Endothelial cell of hepatic sinusoid (primary cell): Measurements from ENCODE around the gene TMEM186.
"Not testable (repeated sequence)": the region's sequence is repeated elsewhere in the genome, so short reads cannot be mapped to it uniquely, and the experiment has no call there.

ENCODE experiments used
- in situ Hi-C: cut with HindIII; loops from 2 replicates; pipeline ENCODE4 v1.10.0; 2017; ENCODE audit warnings: low sequenced_read_pairs

The TMEM186 gene, protein sequence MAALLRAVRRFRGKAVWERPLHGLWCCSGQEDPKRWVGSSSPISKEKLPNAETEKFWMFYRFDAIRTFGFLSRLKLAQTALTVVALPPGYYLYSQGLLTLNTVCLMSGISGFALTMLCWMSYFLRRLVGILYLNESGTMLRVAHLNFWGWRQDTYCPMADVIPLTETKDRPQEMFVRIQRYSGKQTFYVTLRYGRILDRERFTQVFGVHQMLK

DNA sequence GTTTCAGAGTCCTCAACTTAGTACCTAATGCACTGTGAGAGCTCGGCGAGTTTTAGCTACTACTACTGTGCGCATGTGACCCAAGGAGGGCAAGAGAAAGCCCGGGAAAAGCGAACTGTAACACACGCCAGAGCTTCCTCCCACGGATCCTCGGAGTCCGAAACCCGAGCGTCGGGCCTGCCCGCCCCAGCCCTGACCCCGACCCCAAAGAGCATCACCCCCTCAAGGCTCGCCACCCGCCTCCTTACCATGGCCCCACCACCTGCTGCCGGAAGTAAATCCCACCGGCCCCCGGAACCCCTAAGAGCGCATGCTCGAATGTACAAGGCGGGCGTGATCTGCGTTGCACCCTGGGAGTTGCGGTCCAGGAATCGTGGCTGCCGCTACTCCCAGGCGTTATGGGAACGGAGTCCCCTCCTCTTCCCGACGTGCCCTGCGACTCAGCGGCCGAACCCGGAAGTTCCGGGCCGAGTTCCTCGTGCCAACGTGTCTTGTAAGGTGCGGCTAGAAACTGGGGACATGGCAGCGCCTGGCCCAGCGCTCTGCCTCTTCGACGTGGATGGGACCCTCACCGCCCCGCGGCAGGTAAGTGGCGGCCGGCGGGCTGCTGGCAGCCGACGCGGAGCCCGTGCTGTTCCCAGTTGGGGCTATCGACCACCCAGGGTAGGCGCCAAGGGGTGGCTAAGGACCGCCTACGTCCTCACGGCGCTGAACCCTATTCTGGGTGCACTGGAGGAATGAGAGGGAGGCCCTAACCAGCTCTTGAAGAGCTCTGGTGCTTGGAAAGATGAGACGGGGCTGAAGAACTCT lies at the start of gene TMEM186, which contains the start of gene PMM2:
Gene TMEM186, minus strand, starts transcription at position 276 of the 810 bp plus-strand sequence. Its CDS starts 25 bp downstream, at position 251.
Gene PMM2, plus strand, starts transcription at position 476 of the 810 bp plus-strand sequence. Its CDS starts 44 bp downstream, at position 520.
- in situ Hi-C loops, result no loop called here

DNA sequence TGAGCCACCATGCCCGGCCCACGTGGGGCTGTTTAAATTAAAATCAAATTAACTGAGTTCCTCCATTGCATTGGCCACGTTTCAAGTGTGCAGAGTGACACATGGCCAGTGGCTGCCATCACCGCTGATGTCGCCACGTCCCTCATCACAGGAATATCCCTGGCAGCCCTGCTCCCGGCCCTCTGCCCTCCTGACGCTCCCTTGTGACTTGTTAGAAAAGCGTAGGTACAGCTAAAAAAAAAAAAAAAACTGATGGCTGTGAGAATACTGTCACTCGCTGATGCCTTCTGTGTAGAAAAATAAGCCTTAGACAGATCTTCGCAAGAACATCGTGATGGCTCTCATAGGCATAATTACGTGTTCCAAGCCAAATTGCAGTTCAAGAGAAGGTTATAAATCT lies 49.7 kb upstream of the TMEM186 start:
- in situ Hi-C loops, result no loop called here

DNA sequence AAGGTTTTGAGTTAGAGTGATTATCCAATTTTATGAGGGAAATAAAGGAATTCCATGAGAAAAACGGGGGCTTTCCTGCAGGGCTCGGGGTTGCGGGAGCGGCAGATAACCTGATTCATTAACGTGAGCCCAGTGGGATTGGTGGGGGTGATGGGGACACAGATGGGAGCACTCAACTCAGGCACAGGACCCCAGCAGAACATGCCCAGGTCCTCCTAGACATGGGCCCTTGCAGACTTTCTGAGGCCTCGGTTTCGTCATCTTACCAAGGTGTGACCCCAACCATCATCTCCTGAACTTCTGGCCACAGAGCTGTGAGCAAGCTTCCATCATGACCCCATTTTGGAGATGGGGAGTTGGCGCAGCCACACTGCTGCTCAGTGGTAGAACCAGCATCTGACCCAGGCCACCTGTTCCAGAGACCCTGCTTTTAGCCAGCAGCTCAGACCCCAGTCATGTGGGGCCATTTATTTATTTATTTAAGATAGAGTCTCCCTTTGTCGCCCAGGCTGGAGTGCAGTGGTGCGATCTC lies 49.0 kb upstream of the TMEM186 start:
- in situ Hi-C loops, result no loop called here

DNA sequence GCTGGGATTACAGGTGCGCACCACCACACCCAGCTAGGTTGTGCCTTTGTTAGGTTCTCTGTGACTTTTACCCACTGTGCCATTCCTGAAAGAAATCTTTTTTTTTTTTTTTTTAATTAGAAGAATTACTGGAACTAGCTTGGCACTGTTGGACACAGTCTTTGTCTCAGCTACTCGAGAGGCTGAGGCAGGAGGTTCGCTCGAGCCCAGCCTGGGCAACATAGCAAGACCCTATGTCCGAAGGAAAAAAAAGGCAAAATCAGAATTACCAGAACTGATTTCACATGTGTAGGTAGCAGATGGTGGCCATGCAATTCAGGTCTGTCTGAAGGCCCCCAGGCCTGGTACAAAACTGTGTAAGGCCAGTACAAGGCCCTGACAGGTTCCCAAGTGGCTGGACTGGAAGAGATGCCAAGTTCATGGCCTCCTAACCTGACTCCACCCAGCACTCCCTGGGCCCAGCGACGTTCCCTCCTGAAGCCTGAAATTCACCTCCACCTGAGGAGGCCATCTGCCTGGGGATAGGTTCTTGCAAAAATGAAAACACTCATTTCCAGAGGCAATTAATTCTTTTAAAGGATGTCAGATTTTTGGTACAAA lies 48.4 kb upstream of the TMEM186 start:
- in situ Hi-C loops, result no loop called here

DNA sequence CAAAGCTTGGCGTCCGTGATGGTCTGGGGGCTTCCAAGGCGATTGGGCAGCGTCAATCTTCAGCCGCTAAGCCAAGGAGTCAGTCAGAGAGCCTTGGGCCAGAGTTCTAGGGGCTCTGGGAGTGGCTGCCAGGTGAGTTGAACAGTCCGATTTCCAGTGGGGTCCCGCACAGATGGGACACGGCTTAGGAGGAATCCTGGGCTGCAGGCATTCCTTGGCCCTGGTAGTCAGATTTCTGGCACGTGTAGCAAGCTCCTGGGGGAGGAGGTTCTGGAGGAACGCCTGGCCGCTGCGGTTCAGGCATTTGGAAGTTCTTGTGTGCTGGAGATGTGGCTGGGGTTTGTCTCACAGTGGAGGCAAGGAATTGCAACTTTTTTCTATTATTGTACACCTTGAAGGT lies 45.9 kb upstream of the TMEM186 start:
- in situ Hi-C loops, result not testable (repeated sequence)

DNA sequence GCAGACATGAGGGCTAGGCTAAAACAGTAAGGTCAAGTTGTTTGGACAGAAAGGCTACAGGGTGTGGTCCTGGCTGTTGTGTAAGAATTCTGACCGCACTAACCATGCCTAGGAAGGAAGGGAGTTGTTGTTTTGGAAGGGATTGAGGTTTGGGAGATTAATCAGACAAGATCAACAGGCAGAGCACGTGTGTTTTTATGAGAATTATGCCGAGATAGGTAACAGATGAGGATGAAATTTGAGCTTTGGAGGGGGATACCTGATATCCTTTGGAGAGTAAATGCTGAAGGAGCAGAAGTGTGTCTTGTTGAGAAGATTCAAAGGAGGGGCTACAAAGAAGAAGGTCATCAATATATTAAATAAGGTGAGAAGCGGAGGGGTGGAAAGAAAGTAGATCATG lies 44.6 kb upstream of the TMEM186 start:
- in situ Hi-C loops, result not testable (repeated sequence)

DNA sequence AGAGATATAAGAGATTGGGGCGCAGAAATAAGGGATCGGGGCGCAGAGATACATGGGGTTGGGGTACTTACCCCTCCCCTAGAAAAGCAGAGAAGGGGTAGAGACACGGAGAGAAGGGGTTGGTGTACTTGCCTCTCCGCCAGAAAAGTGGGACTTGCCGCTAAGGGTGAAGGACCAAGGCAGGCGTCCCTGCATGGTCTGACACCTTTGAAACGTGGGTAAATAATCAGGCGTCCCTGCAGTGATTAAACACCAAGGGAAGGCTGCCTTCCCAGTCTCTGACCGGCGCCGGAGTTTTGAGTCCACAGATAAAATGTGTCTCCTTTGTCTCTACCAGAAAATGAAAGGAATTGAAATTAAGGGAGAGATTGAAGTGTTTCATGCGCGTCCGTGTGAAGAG lies 40.2 kb upstream of the TMEM186 start:
- in situ Hi-C loops, result not testable (repeated sequence)

DNA sequence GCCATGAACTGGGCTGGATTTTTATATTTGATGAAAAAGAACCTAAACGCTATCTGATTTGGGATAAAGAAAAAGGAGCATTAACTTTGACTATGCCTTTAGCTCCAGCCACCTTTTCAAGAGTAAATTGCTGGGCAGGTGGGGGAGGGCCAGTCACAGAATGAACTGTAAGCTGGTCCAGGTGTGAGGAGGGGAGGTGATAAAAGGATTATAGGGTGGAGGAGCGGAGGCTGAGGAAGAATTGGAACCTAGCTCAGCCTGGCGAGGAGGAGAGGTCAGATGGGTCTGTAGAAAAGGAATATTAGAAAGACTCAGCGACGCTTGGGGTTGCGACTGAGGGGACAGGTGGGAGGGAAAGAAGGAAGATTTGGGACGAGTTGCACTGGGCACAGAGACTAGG lies 39.4 kb upstream of the TMEM186 start:
- in situ Hi-C loops, result not testable (repeated sequence)

DNA sequence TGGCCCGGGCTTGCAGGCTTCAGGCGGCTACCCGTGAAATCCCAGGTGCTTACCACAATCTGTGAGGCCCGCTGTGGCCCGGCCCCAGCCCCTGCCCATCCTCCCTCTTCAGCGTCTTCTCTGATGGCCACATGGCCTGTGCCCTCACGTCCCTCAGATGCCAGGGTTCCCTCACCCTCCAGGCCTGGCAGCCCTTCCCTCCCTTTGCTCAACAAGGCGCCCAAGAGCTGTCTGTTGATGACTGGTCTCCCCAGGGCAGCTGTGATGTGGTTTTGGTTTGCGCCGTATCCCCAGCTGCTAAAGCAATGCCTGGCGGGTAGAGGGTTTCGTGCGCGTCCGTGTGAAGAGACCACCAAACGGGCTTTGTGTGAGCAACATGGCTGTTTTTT lies 35.3 kb upstream of the TMEM186 start:
- in situ Hi-C loops, result no loop called here

DNA sequence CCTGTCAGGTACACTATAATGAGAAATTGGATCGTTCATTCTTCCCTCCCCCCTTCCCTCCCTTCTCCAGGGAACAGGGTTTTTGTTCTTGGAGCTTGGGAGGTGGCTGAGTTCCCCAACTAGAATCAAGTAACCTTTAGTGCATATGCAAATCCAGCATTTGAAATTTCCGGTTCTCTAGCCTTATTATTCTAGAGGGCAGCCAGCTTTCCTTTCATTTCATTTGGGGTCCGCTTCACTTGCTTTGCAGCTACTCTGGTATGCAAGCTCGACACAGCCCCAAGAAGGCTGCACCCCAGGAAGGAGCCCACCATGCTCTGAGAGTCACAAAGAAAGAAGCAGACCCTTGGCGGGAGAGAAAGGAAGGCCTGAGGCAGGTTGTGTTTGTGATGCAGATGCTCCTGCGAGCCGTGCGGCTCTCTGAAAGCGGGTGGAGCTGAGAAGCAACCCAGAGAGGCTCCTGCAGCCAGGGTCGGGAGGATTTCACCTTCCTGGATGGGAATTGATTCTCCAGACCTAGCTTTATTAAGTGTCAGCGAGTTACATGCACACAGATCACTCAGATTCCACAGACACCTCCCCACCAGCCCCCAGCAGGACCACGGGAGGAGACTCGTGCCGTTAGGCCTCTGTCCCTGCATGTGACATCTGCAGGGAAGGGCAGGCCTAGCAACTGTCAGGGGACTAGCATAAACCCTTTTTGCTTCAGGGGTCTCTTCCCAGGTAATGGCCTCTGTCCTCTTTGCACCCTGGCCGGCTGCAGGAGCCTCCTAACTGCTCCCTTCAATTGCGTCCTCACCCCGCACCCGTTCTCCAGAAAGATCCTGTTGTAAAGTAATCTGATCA lies 34.7 kb upstream of the TMEM186 start:
- in situ Hi-C loops, result no loop called here

DNA sequence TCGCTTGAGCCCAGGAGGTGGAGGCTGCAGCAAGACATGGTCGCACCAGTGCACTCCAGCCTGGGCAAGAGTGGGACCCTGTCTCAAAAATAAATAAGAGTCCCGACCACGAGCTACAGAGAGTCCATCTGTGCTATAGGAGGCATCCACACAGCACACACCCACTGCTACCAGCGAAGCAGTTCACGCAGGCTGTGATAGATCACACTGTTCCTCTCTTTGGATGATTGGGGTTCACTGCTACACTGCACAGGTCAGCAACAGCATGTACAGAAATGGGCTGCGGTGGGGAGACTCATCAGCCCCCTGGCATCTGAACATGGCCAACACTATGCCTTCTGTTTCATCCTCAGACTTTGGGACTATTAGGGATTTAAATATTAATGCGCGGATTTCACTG lies 34.0 kb upstream of the TMEM186 start:
- in situ Hi-C loops, result no loop called here

DNA sequence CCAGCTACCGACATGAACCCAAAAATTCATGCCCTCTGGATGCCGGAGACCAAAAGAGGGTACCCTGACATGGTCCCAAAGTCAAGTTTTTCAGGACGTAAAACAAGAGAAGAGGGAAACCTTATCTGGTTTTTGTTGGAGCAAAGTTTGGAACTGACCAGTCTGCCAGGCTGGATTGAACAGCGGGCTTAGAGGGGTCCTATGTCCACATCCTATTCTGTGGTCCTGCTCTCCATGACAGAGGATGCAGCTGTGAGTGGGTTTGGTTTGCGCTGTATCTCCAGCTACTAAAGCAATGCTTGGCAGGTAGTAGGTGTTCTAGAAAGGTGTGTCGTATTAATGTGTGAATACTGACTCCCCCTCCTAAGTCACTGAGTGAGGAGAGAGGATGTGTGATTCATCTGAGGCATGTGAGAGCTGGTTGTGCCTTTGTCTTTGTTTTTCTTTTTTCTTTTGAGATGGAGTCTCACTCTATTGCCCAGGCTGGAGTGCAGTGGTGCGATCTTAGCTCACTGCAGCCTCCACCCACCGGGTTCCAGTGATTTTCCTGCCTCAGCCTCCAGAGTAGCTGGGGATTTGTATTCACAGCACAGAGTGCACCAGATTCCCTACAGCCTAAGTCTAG lies 31.2 kb upstream of the TMEM186 start:
- in situ Hi-C loops, result no loop called here

DNA sequence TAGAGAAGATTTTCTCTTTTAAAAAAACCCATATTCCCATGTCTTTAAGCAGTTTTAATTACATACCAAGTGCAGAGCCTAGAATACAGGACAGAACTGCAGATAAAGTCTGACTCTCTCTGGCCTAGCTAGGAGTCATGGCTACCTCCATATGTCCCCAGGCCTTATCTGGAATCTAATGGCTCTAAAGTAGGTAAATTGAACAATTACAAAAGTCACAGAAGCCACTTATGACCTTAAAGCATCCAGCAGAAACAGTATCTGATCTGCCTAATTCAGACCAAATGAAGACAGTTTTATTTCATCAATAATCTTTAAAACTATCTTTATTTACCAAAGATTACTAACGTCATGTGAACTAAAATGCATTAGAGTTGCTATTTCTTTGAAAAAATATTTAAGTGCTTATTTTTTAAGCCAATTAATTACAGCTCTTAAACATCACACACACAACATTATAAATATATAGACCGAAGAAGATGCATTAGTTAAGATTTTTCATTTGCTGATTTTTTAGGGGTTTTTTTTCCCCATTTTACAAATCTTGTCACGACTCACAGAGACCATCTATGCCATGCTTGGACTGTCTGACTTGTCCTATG lies 28.9 kb upstream of the TMEM186 start:
- in situ Hi-C loops, result no loop called here

DNA sequence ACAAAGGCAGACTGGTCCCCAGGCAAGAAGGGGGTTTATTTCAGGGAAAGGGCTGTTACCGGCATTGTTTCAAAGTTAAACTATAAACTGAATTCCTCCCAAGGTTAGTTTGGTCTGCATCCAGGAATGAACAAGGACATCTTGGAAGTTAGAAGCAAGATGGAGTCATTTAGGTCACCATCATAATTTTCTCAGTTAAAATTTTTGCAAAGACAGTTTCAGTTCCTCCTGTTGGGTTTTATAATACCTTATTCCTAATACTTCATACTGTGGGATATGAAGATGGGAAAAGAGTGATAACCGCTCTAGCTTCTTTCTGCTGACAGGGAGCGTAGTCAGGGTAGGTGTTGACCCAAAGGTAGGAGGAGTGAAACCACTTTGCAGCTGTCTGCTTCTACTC lies 25.0 kb upstream of the TMEM186 start:
- in situ Hi-C loops, result no loop called here

DNA sequence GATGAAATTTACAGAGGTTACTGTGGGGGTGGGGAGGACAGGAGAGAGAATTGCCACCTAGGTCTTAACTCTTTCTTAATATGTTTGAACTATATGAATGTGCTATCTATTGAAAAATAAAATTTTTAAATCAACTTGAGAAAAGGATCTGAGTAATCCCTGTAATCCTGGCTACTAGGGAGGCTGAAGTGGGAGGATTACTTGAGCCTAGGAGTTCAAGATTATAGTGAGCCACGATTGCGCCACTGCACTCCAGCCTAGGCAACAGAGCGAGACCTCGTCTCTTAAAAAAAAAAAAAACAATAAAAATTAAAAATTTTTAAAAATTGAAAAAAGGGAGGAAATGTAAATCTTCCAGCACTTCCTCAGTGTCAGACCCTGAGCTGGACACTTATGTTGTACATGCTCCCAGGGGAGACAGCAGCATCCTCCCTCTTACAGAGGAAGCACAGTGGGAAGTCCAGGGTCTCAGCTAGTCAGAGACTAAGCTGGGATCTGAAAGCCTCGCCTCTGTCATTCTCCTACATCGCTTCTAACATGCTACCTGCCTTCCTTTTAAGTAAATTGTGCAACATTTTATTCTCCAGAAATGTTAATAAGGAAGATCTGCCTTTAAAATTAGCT lies 22.1 kb upstream of the TMEM186 start:
- in situ Hi-C loops, result no loop called here

DNA sequence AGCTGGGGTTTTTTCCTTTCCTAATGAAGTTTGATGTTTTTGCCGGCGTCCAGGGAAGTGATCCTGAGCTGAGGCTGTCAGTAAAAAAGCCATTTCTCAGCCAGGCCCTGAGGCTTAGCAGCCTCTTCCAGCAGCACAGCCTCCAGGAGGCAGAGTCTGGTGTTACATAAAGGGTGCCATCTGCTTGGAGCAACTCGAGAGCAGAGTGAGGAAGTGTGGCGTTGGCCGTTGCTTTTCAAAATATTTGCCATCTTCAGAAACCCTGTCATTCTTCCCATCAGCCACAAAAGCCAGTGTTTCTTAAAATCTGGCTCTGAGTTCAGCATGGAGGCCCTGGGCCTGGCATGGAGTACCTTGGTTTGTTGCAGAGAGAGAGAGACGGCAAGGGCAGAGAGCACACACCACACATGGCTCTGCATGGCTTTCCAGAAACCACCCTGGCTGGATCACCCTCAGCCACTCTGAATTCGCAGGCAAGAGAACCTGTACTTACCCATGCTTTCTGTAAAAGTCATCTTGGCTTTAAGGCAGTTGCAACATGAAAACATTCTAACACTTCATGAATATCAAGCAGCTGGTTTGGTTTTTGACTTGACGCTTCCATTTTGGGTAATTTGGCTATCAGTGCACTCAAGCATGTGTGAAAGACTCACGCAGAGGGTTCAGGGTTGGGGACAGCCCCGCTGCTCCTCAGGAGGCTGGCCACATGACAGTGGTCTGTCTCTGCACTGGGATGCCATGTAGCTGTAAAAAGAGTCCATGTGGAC lies 21.2 kb upstream of the TMEM186 start:
- in situ Hi-C loops, result no loop called here

DNA sequence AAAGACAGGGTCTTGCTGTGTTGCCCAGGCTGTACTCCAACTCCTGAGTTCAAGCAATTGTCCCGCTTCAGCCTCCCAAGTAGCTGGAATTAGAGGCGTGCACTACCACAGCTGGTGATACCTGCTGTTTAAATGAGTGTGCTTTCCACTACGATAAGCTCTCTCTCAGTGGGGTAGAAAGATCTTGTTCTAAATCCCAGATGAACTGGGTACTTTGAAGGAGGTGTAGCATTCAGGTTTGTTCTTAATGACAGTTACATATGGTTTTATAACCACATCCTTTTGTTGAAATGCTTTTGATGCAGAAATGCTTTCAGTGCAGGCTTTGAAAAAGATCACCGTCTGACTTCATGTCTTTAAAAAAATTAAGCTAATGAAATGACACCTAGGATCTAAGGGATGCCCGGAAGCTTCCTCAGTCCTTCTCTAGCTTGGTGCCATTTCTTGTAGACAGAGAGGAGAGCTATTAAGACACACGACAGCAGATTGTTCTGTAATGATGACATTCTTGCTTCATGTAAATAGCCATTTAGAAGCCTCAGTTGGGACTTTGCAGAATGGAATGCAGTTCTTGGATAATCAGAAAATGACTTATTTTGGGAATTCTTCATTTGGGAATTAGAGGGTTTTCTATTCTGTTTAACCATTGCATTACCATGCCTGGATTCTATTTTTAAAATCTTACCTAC lies 19.7 kb upstream of the TMEM186 start:
- in situ Hi-C loops, result no loop called here

DNA sequence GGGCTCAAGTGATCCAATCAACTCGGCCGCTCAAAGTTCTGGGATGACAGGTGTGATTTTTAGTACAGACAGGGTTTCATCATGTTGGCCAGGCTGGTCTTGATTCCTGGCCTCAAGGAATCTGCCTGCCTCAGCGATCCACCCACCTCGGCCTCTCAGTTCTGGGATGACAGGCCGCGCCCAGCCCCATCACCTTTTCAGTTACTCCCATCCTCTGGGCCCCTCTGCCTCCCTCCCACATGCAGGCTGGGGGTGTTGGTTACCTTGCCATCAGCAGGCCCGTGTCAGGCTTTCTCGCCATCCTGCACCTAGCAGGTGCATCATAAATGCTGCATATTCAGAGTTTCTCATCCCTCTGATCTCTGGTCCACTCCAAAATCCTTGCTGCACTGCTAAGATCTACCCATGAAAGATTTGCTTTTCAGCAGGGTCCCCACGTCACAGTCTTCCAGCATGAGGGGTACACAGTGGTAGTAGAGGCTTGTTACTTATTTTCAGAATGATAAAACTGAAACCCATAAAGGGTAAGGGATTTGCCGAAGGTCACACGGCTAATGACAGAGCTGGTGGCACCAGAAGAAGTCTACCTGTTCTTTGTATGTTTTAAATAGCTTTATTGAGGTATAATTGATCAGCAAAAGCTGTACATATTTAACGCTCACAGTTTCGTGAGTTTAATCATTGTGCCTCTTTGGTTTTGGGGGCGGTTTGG lies 16.8 kb upstream of the TMEM186 start:
- in situ Hi-C loops, result no loop called here
